Activated CD4-positive, alpha-beta T cell treated with anti-CD3 and anti-CD28 coated beads, Interleukin-2, amount 50 U/mL, for 48 hours (primary cell): ENCODE data around the gene TBL1X.
A peak's percentile ranks its signal among the peaks of the same experiment; 100 is the strongest.
"Not testable (repeated sequence)": the region's sequence is repeated elsewhere in the genome, so short reads cannot be mapped to it uniquely, and the experiment has no call there.

Experiments
- DNase-seq, 2 experiments: peaks; one replicate each; pipeline ENCODE4 v3.0.0-alpha.2; 2020

TBL1X gene

DNA sequence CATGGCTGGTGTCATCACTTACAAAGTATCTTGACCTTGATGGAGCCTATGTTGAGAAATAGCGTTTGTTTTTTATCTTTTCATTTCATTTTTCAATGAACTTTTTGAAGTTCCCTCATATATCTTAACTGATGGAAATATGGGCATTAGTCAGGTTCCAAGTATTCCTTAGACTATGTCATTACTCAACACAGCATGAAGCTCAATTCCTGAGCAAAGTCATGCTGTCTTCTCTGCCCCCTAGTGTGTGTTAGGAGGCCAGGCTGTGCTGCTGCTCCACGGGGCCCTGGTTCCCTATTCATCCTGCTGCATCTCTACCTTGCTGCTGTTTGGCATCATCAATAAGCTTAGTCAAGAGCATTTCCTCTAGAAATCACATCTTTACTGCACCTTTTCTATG is 259.9 kb downstream of the TBL1X start:
- no peak for DNase-seq

DNA sequence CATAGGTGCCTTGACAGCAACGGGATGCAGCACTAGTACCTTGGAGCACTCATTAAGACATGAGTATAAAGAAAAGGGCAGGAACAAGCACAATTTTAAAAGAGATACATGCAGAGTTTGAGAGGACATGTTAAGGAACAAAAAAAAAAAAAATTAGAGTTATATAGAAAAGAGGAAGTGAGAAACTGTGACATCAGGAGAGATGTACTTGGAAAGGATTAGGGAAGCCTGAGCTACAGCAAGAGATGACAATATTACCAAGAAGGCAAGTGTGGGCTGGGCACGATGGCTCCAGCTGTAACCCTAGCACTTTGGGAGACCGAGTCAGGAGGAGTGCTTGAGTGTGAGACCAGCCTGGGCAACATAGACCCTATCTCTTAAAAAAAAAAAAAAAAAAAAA is 263.4 kb downstream of the TBL1X start:
- no peak for DNase-seq

DNA sequence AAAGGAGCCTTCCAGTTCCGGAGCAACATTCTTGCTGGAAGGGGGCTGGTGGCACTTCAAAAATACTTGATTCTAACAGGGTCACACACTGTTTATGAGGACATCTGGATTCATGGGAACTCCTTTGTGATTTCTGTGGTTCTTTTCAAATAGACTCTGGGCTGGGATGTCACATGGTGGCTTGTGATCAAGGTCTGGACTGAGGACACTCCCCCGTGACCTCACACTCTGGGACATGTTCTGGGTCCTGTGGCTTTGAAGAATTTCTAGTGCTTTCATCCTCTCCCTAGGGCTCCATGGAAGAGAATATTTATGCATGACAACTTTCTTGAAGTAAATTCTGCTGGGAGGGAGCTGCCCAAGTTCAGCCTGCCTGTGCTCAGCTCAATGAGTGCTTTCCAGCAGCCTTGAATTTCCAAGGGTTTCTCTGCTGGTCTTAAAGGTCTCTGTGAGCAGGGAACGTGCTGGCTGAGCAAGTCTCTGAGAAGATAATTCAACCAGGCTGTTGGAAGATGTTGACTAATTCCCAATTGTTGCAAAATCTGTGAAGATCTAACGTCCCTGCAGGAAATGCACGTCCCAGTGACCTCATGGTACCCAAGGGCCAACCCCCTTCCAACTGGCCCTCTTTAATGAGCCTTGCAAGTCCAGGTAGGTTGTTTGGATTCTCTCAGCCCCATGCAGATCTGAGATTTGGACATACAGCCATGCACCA is 264.5 kb downstream of the TBL1X start:
- no peak for DNase-seq

- DNase-seq: no peak
Observed at GRCh38 chrX:9730078-9730477, 265.2 kb downstream of the TBL1X start.

- DNase-seq: peak in 1 of 2 experiments; percentile 6
Observed at GRCh38 chrX:9730752-9731151, 265.9 kb downstream of the TBL1X start.

DNA sequence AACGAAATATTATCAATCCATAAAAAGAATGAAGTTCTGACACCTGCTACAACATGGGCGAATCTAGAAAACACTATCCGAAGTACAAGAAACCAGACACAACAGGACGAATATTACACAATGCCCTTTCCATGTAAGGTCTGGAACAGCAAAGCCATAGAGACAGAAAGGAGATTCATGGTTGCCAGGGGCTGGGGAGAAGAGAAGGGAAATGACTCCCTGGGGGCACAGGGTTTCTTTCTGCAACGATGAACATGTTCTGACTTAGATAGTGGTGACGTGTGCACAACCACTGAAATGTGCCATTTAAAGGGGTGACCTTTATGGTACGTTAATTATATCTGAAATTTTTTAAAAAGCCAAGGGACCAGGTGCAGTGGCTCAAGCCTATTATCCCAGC is 272.5 kb downstream of the TBL1X start:
- no peak for DNase-seq

DNA sequence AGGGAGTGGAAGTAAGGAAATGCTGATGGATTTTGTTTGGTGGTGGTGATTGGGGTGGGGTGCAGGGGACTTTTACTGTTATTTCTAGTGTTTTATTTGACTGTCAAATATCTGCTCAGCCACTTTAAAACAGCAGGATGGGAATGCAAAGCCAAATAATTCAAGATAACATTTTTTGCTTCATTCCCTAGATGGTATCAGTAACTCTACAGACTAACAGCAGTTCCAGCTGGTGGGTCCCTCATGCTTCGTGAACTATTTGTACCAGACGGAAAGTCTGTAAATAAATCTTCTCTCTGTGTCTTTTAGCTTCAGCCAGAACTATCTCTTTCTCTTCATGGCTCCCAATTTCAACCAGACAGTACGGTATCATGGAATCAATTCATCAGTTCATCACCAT is 273.3 kb downstream of the TBL1X start:
- DNase-seq: no peak

DNA sequence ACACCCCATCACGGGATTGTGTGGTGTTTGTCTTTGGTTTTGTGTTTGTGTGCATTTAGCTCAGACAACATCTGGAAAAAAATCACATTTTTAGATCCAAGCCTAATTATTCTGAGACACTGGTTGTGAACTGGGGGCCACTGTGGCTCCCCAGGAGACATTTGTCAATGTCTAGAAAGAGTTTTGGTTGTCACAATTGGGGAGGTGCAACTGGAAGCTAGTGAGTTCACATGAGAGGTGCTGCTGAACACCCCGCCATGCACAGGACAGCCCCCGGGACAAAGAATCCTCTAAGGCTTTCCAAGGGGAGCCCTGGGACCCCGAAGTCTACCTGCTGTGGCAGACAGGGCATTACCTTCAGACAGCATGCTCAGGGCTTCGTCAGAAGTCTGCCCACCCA is 274.3 kb downstream of the TBL1X start:
- no peak for DNase-seq

DNA sequence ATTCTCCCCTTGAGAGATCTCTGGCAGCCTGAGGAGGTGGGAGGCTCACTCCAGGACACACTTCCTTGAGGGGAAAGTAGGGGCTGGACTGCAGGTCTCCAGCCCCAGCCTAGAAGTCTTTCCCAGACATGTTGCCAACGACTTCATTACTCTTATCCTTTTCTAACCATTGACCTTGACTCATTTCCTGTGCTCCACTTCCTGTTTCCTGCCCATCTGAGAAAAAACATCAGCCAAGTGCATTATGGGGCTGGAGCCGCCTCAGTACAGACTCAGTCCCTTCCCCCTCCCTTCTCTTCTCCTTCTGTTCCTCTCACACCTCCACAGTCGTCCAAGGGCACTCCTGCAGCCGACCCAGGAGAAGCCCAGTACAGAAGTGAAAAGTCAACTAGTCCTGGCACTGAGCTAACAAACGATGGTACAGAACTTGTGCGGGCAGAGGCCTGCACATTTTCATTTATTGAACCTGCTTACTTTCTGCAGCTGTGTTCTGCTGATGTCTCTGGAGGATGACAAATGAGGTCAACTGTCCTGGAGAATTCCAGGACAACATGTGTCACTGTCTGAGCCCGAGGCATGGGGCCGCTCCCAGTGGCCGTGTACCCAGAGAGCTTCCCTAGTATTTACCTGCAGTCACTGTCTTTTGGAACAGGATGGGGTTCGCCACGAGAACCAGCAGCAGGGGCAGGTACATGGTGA is 280.7 kb downstream of the TBL1X start:
- no peak for DNase-seq

GRCh38 chrX:9746148-9746888 is 281.5 kb downstream of the TBL1X start:
- no peak for DNase-seq

DNA sequence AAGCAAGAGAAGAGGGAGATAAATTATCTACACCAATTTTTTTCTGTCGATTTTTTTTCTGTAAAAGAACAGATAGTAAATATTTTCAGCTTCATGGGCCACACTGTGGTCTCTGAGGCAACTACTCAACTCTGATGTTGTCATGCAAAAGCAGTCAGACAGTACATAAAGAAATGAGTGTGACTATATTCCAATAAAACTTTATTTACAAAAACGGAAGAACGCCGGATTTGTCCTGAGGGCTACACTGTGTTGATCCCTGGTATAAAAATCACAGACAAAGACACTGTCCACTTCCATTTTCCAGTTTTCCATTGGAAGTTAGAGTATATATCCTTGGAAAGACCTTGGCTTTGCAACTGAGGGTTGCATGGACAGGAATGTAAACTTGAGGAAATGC is 282.8 kb downstream of the TBL1X start:
- DNase-seq: no peak

- no peak for DNase-seq
Observed at GRCh38 chrX:9749146-9749692, 284.4 kb downstream of the TBL1X start.

DNA sequence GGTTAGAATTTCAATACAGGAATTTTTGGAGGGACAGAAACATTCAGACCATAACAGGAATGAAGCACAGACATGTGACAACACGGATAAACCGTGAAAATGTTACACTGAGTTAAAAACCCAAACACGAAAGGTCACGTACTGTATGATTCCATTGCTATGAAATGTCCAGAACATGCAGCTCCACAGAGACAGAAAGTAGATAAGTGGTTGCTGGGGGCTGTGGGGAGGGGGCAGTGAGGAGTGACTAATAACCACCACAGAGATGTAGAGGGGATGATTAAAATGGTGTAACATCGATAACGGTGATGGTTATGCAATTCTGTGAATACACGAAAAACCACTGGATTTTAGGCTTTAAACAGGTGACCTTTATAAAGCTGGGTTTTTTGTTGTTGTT is 292.5 kb downstream of the TBL1X start:
- no peak for DNase-seq

GRCh38 chrX:9758021-9758638 is 293.3 kb downstream of the TBL1X start:
- DNase-seq: no peak

DNA sequence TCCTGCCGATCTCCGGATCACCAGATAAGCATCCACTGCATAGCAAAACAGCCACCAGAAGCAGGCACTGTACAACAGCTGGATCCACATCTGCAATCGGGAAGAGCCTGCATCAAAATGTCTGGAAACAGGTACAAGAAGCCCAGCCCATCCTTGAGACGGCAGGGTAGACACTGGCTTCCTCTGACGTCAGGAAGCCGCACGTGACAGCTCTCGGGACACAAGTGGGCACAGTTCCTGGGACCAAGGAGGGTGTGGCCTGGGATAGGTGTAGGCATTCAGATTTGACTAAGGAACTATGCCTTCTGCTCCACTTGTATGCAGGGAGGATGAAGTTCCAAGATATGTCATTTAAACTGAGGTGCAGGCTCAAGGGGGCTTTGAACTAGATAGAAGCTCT is 294.5 kb downstream of the TBL1X start:
- DNase-seq: no peak

- no peak for DNase-seq
Observed at GRCh38 chrX:9765072-9765736, 300.3 kb downstream of the TBL1X start.

- DNase-seq: no peak
Observed at GRCh38 chrX:9765737-9766097, 300.9 kb downstream of the TBL1X start, which contains the start of gene GPR143. Gene GPR143, minus strand, starts transcription at chrX:9765847. Its CDS starts 30 bp downstream, at chrX:9765817.

DNA sequence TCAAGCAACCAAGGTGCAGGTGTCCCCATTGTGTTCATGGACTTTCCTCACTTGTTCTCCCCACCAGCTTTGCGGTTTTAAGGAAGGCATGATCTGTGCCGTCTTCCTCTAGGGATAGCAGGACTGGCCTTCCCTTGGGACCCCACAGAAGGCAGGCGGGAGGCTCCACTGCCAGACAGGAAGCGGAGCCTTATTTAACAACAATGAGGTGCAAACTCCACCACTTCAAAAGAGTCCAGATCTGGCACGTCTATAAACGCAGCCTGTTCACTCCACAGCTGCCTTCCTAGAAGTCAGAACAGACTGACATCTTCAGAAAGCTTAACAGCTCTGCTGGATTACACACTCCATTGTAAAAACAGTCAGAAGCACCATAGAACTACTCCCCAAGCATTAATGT is 302.5 kb downstream of the TBL1X start:
- no peak for DNase-seq

DNA sequence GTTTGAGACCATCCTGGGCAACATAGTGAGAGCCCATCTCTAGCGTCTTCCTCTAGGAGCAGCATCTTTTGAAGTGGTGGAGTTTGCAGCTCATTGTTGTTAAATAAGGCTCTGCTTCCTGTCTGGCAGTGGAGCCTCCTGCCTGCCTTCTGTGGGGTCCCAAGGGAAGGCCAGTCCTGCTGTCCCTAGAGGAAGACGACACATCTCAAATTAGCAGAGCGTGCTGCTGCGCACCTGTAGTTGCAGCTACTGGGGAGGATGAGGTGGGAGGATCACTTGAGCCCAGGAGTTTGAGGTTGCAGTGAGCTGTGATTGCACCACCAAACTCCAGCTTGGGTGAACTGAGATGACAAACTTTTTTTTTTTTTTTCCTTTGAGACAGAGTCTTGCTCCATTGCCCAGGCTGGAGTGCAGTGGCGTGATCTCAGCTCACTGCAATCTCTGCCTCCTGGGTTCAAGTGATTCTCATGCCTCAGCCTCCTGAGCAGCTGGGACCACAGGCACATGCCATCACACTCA is 303.5 kb downstream of the TBL1X start:
- not testable (repeated sequence) for DNase-seq

- no peak for DNase-seq
Observed at GRCh38 chrX:9770319-9770718, 305.5 kb downstream of the TBL1X start.

GRCh38 chrX:9772943-9773342 is 308.1 kb downstream of the TBL1X start:
- DNase-seq: no peak

DNA sequence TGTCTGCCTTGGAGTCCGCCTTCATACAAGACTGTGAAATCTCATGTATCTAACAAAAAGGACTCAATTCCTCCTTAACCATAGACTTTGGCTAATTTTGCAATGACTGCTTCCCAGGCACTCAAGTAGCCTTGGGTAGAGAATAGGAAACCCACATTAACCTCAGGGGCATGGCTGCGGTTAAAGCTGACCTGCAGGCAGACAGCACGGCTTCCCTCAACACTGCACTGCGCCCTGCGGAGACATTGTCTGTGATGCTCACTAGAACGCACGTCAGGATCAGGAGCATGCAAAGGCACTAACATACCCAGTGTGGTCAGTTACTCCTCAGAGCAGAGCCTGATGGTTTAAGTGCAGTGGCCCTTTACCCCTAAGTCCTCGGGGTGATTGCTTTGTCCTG is 311.1 kb downstream of the TBL1X start:
- DNase-seq: no peak
